SK-N-SH (cell line): Measurements from ENCODE around the gene SOAT2. TPM values are rescaled to one million over a fixed set of nuclear protein-coding genes. Genes with fewer than 3 reads are reported as not detected.

Source experiments
- CTCF ChIA-PET: fragments of 300-600, 350-600 bp; formaldehyde crosslinking; extraction: SDS; loops from one replicate; lab custom pipeline; 2021; lab: Yijun Ruan, JAX
- POLR2A ChIA-PET: fragments of 350-600 bp; sonication (Branson Sonifier 250); formaldehyde crosslinking; extraction: SDS; loops from one replicate; lab custom pipeline; 2020; ENCODE audit warnings: antibody characterized with exemption, inconsistent platforms; lab: Yijun Ruan, JAX
- DNase-seq: peaks from one replicate; pipeline ENCODE4 v3.0.0; 2012
- H2AFZ ChIP-seq: fragments of 200-600 bp; sonication (generic); 2 replicates; pipeline ENCODE4 v1.8.1; 2016; ENCODE audit warnings: antibody characterized with exemption, mild to moderate bottlenecking, low read depth
- H3F3A ChIP-seq: fragments of 200-600 bp; sonication (generic); replicated peaks from 2 replicates; pipeline ENCODE3; 2016; ENCODE audit warnings: antibody characterized with exemption, mild to moderate bottlenecking; ENCODE audit not compliant: insufficient read depth
- H3K27ac ChIP-seq, 2 experiments: fragments of 200-500 bp in 1 of 2; fragments of 200-600 bp in 1 of 2; sonication (Bioruptor generic) in 1 of 2; sonication (generic), shearing (Covaris generic) in 1 of 2; 2 replicates each; pipeline versions ENCODE4 v1.5.1 to v1.6.1; 2014 to 2016; ENCODE audit warnings: low read depth in 2 of 2, inconsistent platforms in 1 of 2, low read length in 1 of 2, mild to moderate bottlenecking in 1 of 2, mixed read lengths in 1 of 2
- H3K27me3 ChIP-seq: fragments of 200-600 bp; sonication (generic), shearing (Covaris generic); 2 replicates; pipeline ENCODE4 v1.6.1; 2016; ENCODE audit warnings: mixed run types; ENCODE audit not compliant: insufficient read depth
- H3K36me3 ChIP-seq, 2 experiments: fragments of 200-500 bp in 1 of 2; fragments of 200-600 bp in 1 of 2; sonication (Bioruptor generic) in 1 of 2; sonication (generic) in 1 of 2; replicated peaks in 1 of 2; 2 replicates each; pipeline versions ENCODE3 to v1.5.1; 2014 to 2016; ENCODE audit warnings: low read length in 1 of 2, mild to moderate bottlenecking in 1 of 2; ENCODE audit not compliant: insufficient read depth in 2 of 2, control insufficient read depth in 1 of 2
- H3K4me1 ChIP-seq, 2 experiments: fragments of 200-500 bp in 1 of 2; fragments of 200-600 bp in 1 of 2; sonication (Bioruptor generic) in 1 of 2; sonication (generic), shearing (Covaris generic) in 1 of 2; 2 replicates each; pipeline versions ENCODE4 v1.5.1 to v1.6.1; 2014 to 2016; ENCODE audit warnings: low read depth in 1 of 2, low read length in 1 of 2, mixed run types in 1 of 2; ENCODE audit not compliant: insufficient read depth in 2 of 2, control insufficient read depth in 1 of 2
- H3K4me2 ChIP-seq: fragments of 200-600 bp; sonication (generic), shearing (Covaris generic); 2 replicates; pipeline ENCODE4 v1.6.1; 2017; ENCODE audit warnings: mixed run types
- H3K4me3 ChIP-seq, 2 experiments: fragments of 200-500 bp in 1 of 2; fragments of 200-600 bp in 1 of 2; sonication (Bioruptor generic) in 1 of 2; sonication (generic), shearing (Covaris generic) in 1 of 2; 2 replicates each; pipeline versions ENCODE4 v1.5.1 to v1.8.1; 2014 to 2016; ENCODE audit warnings: low read depth in 2 of 2, inconsistent platforms in 1 of 2, low read length in 1 of 2, mild to moderate bottlenecking in 1 of 2, mixed read lengths in 1 of 2, moderate library complexity in 1 of 2
- H3K79me2 ChIP-seq: fragments of 200-600 bp; sonication (generic); 2 replicates; pipeline ENCODE4 v1.8.1; 2017; ENCODE audit warnings: mild to moderate bottlenecking; ENCODE audit not compliant: insufficient read depth
- H3K9ac ChIP-seq: fragments of 200-600 bp; sonication (generic); 2 replicates; pipeline ENCODE4 v1.6.1; 2017; ENCODE audit warnings: mixed run types
- H3K9me2 ChIP-seq: fragments of 200-600 bp; sonication (generic); 2 replicates; pipeline ENCODE4 v1.6.1; 2017; ENCODE audit warnings: mixed run types
- H3K9me3 ChIP-seq: fragments of 200-600 bp; sonication (generic); 2 replicates; pipeline ENCODE4 v1.6.1; 2017; ENCODE audit warnings: mixed run types, mild to moderate bottlenecking, moderate library complexity
- H4K20me1 ChIP-seq: fragments of 200-600 bp; sonication (generic); 2 replicates; pipeline ENCODE4 v1.6.1; 2017; ENCODE audit warnings: mild to moderate bottlenecking, mixed run types; ENCODE audit not compliant: insufficient read depth
- CHD2 ChIP-seq: fragments of 150-350 bp; IDR thresholded peaks from 2 replicates; pipeline ENCODE4 v1.6.1; 2018; ENCODE audit warnings: low read length; ENCODE audit not compliant: partially characterized antibody
- CTCF ChIP-seq: fragments of 200-600 bp; sonication (generic); IDR thresholded peaks from 2 replicates; pipeline ENCODE4 v1.6.1; 2017; ENCODE audit warnings: antibody characterized with exemption, mild to moderate bottlenecking, moderate library complexity
- EZH2phosphoT487 ChIP-seq: fragments of 200-600 bp; sonication (generic); IDR thresholded peaks from 2 replicates; pipeline ENCODE4 v1.6.1; 2017; ENCODE audit warnings: low read depth, mixed run types, mild to moderate bottlenecking, antibody characterized with exemption, moderate library complexity, borderline replicate concordance
- FOXM1 ChIP-seq: IDR thresholded peaks from 2 replicates; pipeline ENCODE4 v1.4.0; 2012; ENCODE audit warnings: low read depth, mild to moderate bottlenecking
- GABPA ChIP-seq: IDR thresholded peaks from 2 replicates; pipeline ENCODE4 v1.4.0; 2012; ENCODE audit warnings: low read depth, mild to moderate bottlenecking
- JUND ChIP-seq: IDR thresholded peaks from 2 replicates; pipeline ENCODE4 v1.4.0; 2012
- MAX ChIP-seq: IDR thresholded peaks from 2 replicates; pipeline ENCODE4 v1.4.0; 2012; ENCODE audit warnings: low read depth
- MXI1 ChIP-seq: IDR thresholded peaks from 2 replicates; pipeline ENCODE4 v1.6.1; 2012; ENCODE audit warnings: mild to moderate bottlenecking, low read depth, low read length, improper control_type of control experiment
- NRF1 ChIP-seq: IDR thresholded peaks from 2 replicates; pipeline ENCODE4 v1.6.1; 2012; ENCODE audit warnings: low read depth, mild to moderate bottlenecking, low read length
- POLR2AphosphoS5 ChIP-seq: IDR thresholded peaks from 2 replicates; pipeline ENCODE4 v1.6.1; 2012; ENCODE audit warnings: low read depth, low read length
- RCOR1 ChIP-seq: fragments of 150-350 bp; IDR thresholded peaks from 2 replicates; pipeline ENCODE4 v1.6.1; 2017; ENCODE audit warnings: antibody characterized with exemption, low read length
- REST ChIP-seq: IDR thresholded peaks from 2 replicates; pipeline ENCODE4 v1.6.1; 2012; ENCODE audit warnings: mild to moderate bottlenecking, low read depth, low read length, moderate library complexity
- RXRA ChIP-seq: IDR thresholded peaks from 2 replicates; pipeline ENCODE4 v1.4.0; 2012; ENCODE audit warnings: low read depth, mild to moderate bottlenecking, borderline replicate concordance
- SIN3A ChIP-seq: IDR thresholded peaks from 2 replicates; pipeline ENCODE4 v1.6.1; 2012; ENCODE audit warnings: low read depth, mild to moderate bottlenecking, low read length, moderate library complexity, borderline replicate concordance
- SMC3 ChIP-seq: IDR thresholded peaks from 2 replicates; pipeline ENCODE4 v1.6.1; 2012; ENCODE audit warnings: low read depth, low read length, improper control_type of control experiment
- USF1 ChIP-seq: IDR thresholded peaks from 2 replicates; pipeline ENCODE4 v1.4.0; 2012; ENCODE audit warnings: low read depth, borderline replicate concordance
- YY1 ChIP-seq: IDR thresholded peaks from 2 replicates; pipeline ENCODE4 v1.4.0; 2012; ENCODE audit warnings: low read depth, mild to moderate bottlenecking
- ZBTB33 ChIP-seq: IDR thresholded peaks from 2 replicates; pipeline ENCODE4 v1.4.0; 2012; ENCODE audit warnings: low read depth, borderline replicate concordance
- WGBS: methylation state at CpG from one replicate; pipeline ENCODE4 v1.1.6; 2017; ENCODE audit warnings: low lambda C conversion rate; 5-methylcytosine and 5-hydroxymethylcytosine counted together
- polyA plus RNA-seq, 3 experiments: library from polyadenylated mRNA; depleted of rRNA; stranded (reverse); fragments of >200 nt; gene quantifications; 2 replicates each; pipeline ENCODE4 v1.2.3, GENCODE V29; 2012

The SOAT2 gene
- polyA plus RNA-seq, 1 of the 3 experiments (the other 2 are of a cell fraction) = 0.18 TPM

GRCh38 chr12:53131844-53132243 is 28.6 kb downstream of the SOAT2 start:
- no peaks in the 10 kb centered on the region; the same call in 1 of the 2 replicates for H3K9me3 ChIP-seq
- H3K4me1 ChIP-seq = no peaks in the 10 kb centered on the region
- no peak overlapping the region for H3K9ac ChIP-seq
- no peak for DNase-seq
- H2AFZ ChIP-seq = no peak overlapping the region
- CTCF ChIA-PET = interaction anchor here (1.4 to 3.0 kb wide), 3 partner anchors 27 to 66 kb away, joined by 4 to 11 read pairs (median 6); no protein-coding TSS in a partner anchor
- no peak overlapping the region for H3K4me3 ChIP-seq
- no peaks in the 10 kb centered on the region for H3F3A ChIP-seq
- no peaks in the 10 kb centered on the region for H3K79me2 ChIP-seq
- POLR2A ChIA-PET = no interaction called here
- H3K4me2 ChIP-seq = no peak overlapping the region
- WGBS = 55% methylated on average over 2 of the region's 2 CpGs
- no peak overlapping the region for H3K27ac ChIP-seq
- H3K9me2 ChIP-seq = no peaks in the 10 kb centered on the region
- no peaks in the 10 kb centered on the region for H4K20me1 ChIP-seq
- no peaks in the 10 kb centered on the region for H3K27me3 ChIP-seq
- H3K36me3 ChIP-seq = no peaks in the 10 kb centered on the region
- no peak for TF ChIP-seq GABPA
- no peak for TF ChIP-seq NRF1
- no peak for TF ChIP-seq YY1
- no peak for TF ChIP-seq FOXM1
- TF ChIP-seq SIN3A = no peak
- TF ChIP-seq CHD2 = no peak
- TF ChIP-seq JUND = no peak
- TF ChIP-seq MAX = no peak
- TF ChIP-seq MXI1 = no peak
- TF ChIP-seq USF1 = no peak
- TF ChIP-seq RCOR1 = no peak
- TF ChIP-seq RXRA = no peak
- TF ChIP-seq CTCF = no peak
- no peak for TF ChIP-seq EZH2phosphoT487
- TF ChIP-seq REST = no peak
- no peak for TF ChIP-seq ZBTB33
- no peak for TF ChIP-seq SMC3
- TF ChIP-seq POLR2AphosphoS5 = no peak
